HEK293 (cell line): Measurements from ENCODE around the gene AJUBA.

Experiments used
- CTCF ChIA-PET: fragments of 350-600 bp; formaldehyde crosslinking; extraction: SDS; loops from one replicate; lab custom pipeline; 2021; ENCODE audit warnings: antibody characterized with exemption; lab: Yijun Ruan, JAX
- POLR2A ChIA-PET: fragments of 300-600 bp; formaldehyde crosslinking; extraction: SDS; loops from one replicate; lab custom pipeline; 2020; ENCODE audit warnings: antibody characterized with exemption, inconsistent platforms; lab: Yijun Ruan, JAX
- H3K27ac ChIP-seq: fragments of 200-500 bp; sonication (Bioruptor generic); 2 replicates; pipeline ENCODE4 v1.5.1; 2014; ENCODE audit warnings: low read depth, low read length, control low read depth, inconsistent platforms; ENCODE audit errors: extremely low read depth
- H3K36me3 ChIP-seq, 2 experiments: fragments of 200-500 bp in 1 of 2; sonication (Bioruptor generic) in 1 of 2; 1 replicate in 1 of 2; 2 replicates in 1 of 2; pipeline ENCODE4 v1.5.1; 2014 to 2017; ENCODE audit warnings: inconsistent platforms in 2 of 2, low read length in 2 of 2; ENCODE audit not compliant: control insufficient read depth in 2 of 2, insufficient read depth in 1 of 2
- H3K4me1 ChIP-seq: fragments of 200-500 bp; sonication (Bioruptor generic); 2 replicates; pipeline ENCODE4 v1.5.1; 2014; ENCODE audit warnings: mild to moderate bottlenecking, low read length, inconsistent platforms; ENCODE audit not compliant: control insufficient read depth, insufficient read depth
- H3K4me3 ChIP-seq: 2 replicates; pipeline ENCODE4 v1.5.1; 2011; ENCODE audit warnings: low read depth, mild to moderate bottlenecking, control low read depth, low read length, moderate library complexity
- H3K9me3 ChIP-seq: fragments of 200-500 bp; sonication (Bioruptor generic); 2 replicates; pipeline ENCODE4 v1.5.1; 2014; ENCODE audit warnings: low read depth, low read length, inconsistent platforms; ENCODE audit not compliant: control insufficient read depth, insufficient read depth
- BCL11A ChIP-seq: fragments of 450-650 bp; formaldehyde crosslinking; IDR thresholded peaks from 2 replicates; pipeline ENCODE4 v1.5.1; 2016; ENCODE audit warnings: low read depth, missing biosample characterization, missing genetic modification characterization
- EGR2 ChIP-seq: fragments of 450-650 bp; formaldehyde crosslinking; IDR thresholded peaks from 2 replicates; pipeline ENCODE4 v1.5.1; 2016; ENCODE audit warnings: low read depth, missing biosample characterization, missing genetic modification characterization
- HOXA7 ChIP-seq: sonication (generic); formaldehyde crosslinking; IDR thresholded peaks from 2 replicates; pipeline ENCODE4 v1.8.1; 2022; ENCODE audit warnings: missing genetic modification reagents, borderline replicate concordance
- KLF16 ChIP-seq: fragments of 450-650 bp; formaldehyde crosslinking; IDR thresholded peaks from 2 replicates; pipeline ENCODE4 v1.5.1; 2017; ENCODE audit warnings: missing biosample characterization, missing genetic modification characterization
- SALL2 ChIP-seq: fragments of 450-650 bp; formaldehyde crosslinking; IDR thresholded peaks from 2 replicates; pipeline ENCODE4 v1.5.0; 2017; ENCODE audit warnings: missing biosample characterization, mild to moderate bottlenecking, missing genetic modification characterization, borderline replicate concordance
- SP7 ChIP-seq: fragments of 450-650 bp; formaldehyde crosslinking; IDR thresholded peaks from 2 replicates; pipeline ENCODE4 v1.5.1; 2016; ENCODE audit warnings: missing biosample characterization, missing genetic modification characterization
- TCF7L2 ChIP-seq: IDR thresholded peaks from 2 replicates; pipeline ENCODE4 v1.6.1; 2011; ENCODE audit warnings: low read depth, mild to moderate bottlenecking, inconsistent platforms, low read length, moderate library complexity, borderline replicate concordance
- WT1 ChIP-seq: fragments of 450-650 bp; formaldehyde crosslinking; IDR thresholded peaks from 2 replicates; pipeline ENCODE4 v1.5.1; 2016; ENCODE audit warnings: missing biosample characterization, missing genetic modification characterization
- ZBTB1 ChIP-seq: fragments of 450-650 bp; formaldehyde crosslinking; IDR thresholded peaks from 2 replicates; pipeline ENCODE4 v1.5.1; 2016; ENCODE audit warnings: missing biosample characterization, missing genetic modification characterization
- ZIC2 ChIP-seq: fragments of 450-650 bp; formaldehyde crosslinking; IDR thresholded peaks from 2 replicates; pipeline ENCODE4 v1.5.1; 2016; ENCODE audit warnings: missing biosample characterization, missing genetic modification characterization
- ZNF155 ChIP-seq: fragments of 450-650 bp; formaldehyde crosslinking; IDR thresholded peaks from 2 replicates; pipeline ENCODE4 v1.5.1; 2016; ENCODE audit warnings: missing biosample characterization, missing genetic modification characterization
- ZNF169 ChIP-seq: fragments of 450-650 bp; formaldehyde crosslinking; IDR thresholded peaks from 2 replicates; pipeline ENCODE4 v1.5.1; 2016; ENCODE audit warnings: missing biosample characterization, missing genetic modification characterization
- ZNF335 ChIP-seq: fragments of 450-650 bp; formaldehyde crosslinking; conservative IDR thresholded peaks from 2 replicates; pipeline ENCODE4 v1.5.1; 2016; ENCODE audit warnings: missing biosample characterization, missing genetic modification characterization
- ZNF514 ChIP-seq: fragments of 450-650 bp; formaldehyde crosslinking; IDR thresholded peaks from 2 replicates; pipeline ENCODE4 v1.5.1; 2016; ENCODE audit warnings: missing biosample characterization, missing genetic modification characterization
- ZNF521 ChIP-seq: fragments of 450-650 bp; formaldehyde crosslinking; IDR thresholded peaks from 2 replicates; pipeline ENCODE4 v1.5.1; 2017; ENCODE audit warnings: missing biosample characterization, mild to moderate bottlenecking, missing genetic modification characterization
- ZNF629 ChIP-seq: fragments of 450-650 bp; formaldehyde crosslinking; IDR thresholded peaks from 2 replicates; pipeline ENCODE4 v1.5.1; 2017; ENCODE audit warnings: missing biosample characterization, missing genetic modification characterization
- ZNF76 ChIP-seq: fragments of 450-650 bp; formaldehyde crosslinking; IDR thresholded peaks from 2 replicates; pipeline ENCODE4; 2016; ENCODE audit warnings: low read depth, missing biosample characterization, missing genetic modification characterization, borderline replicate concordance
- TF ChIP-seq, protein P1 (sequence below): fragments of 450-650 bp; formaldehyde crosslinking; IDR thresholded peaks from 2 replicates; pipeline ENCODE4 v1.5.1; 2016; ENCODE audit warnings: missing biosample characterization, missing genetic modification characterization
- TF ChIP-seq, protein P2 (sequence below): fragments of 450-650 bp; formaldehyde crosslinking; IDR thresholded peaks from 2 replicates; pipeline ENCODE4 v1.5.1; 2016; ENCODE audit warnings: missing biosample characterization, missing genetic modification characterization
- TF ChIP-seq, protein P3 (sequence below): fragments of 450-650 bp; formaldehyde crosslinking; IDR thresholded peaks from 2 replicates; pipeline ENCODE4 v1.5.1; 2016; ENCODE audit warnings: missing biosample characterization, missing genetic modification characterization
- TF ChIP-seq, protein P4 (sequence below): fragments of 450-650 bp; formaldehyde crosslinking; IDR thresholded peaks from 2 replicates; pipeline ENCODE4 v1.5.1; 2017; ENCODE audit warnings: missing biosample characterization, mild to moderate bottlenecking, missing genetic modification characterization, moderate library complexity
- TF ChIP-seq, protein P5 (sequence below): fragments of 450-650 bp; formaldehyde crosslinking; conservative IDR thresholded peaks from 2 replicates; pipeline ENCODE4 v1.5.1; 2016; ENCODE audit warnings: low read depth, missing biosample characterization, missing genetic modification characterization

The AJUBA gene

DNA sequence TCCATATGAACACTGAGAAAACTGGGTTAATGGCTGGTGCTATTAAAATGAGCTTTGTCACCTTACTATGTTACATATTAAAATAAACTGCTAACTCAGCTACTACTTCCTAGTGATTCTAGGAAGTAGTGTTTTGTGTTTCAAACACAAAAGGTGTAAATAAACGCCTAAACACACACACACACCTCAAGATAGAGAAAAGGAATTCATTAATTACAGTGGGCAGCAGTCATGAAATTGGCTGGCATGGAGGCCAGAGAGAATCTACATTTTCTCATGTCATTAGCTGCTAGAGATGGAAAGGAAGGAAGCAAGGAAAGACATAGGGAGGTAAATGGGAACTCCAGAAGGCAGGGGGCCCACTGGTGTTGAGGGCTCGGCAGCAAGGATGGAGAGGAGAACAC lies 52.4 kb downstream of the AJUBA start (continued):
- TF ChIP-seq ZNF155 (no peak), ZNF629 (tag by site-specific recombination) (no peak), ZNF335 (tag by site-specific recombination) (peak; percentile 40)

DNA sequence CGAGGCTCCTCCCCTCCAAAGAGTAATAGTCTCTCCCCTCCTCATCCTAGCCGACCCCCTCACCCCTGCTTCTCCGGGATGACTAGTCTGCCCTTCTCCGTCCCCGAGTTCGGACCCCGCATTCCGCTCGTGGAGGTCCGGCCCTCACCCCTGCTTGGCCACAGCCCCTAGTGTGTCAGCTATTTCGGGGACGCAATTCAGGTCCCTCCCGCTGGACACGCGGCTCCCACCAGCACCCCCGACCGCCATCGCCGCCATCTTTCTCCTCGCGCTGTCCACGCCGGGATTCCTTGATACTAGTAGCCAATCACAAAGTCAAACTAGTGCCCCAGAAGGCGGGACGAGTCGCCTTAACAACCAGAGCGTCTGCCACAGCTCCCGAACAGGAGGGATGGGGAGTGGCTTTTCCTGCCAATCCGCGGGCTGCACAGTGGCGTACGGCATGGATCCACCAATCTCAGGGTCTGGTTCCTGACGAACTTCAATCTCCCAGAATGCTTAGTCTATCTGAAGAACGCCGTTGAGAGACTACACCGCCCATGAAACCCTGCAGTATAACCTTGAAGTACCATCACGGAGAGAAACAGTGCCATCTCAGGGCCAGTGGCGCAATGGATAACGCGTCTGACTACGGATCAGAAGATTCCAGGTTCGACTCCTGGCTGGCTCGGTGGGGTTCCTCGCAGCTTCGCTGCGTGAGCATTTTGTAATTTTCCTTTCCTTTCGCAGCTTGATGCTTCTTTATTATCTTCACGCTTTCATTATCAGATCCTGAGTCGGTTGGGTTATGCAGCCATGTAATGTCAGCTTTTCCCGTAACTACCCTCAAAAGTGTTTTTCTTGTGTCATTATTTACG lies 53.0 kb downstream of the AJUBA start, which contains the start of gene PRMT5:
Gene PRMT5 (minus strand): TSS at position 273 of the 857 bp plus-strand sequence. CDS start 15 bp downstream, at position 258.
- H3K4me1 ChIP-seq: no peaks in the 10 kb centered on the region
- peak within 1 kb of the TSS; percentile 78 for H3K4me3 ChIP-seq
- ChIA-PET POLR2A (interaction anchor here (0.6 to 3.5 kb wide), 16 partner anchors 10 to 340 kb away, joined by 3 to 41 read pairs (median 4); partner anchors contain the start of genes ACIN1, AJUBA, C14orf119 and DAD1), CTCF (interaction anchor here (0.6 to 3.8 kb wide), 26 partner anchors 10 to 163 kb away, joined by 3 to 33 read pairs (median 6); partner anchors contain the start of genes AJUBA, CDH24, HAUS4 and LRP10)
- H3K9me3 ChIP-seq: no peaks in the 10 kb centered on the region
- H3K27ac ChIP-seq: peak within 1 kb of the TSS; percentile 55; the same call in 1 of the 2 replicates
- peaks cover 17 to 36% of the 10 kb centered on the region in 2 experiments for H3K36me3 ChIP-seq
- TF ChIP-seq HOXA7 (no peak), BCL11A (tag by site-specific recombination) (no peak), TCF7L2 (no peak), SP7 (tag by site-specific recombination) (0 out of 2 replicates have a peak, but pooled peaks have one; percentile 37), EGR2 (no peak), KLF16 (tag by site-specific recombination) (peak; percentile 74; the same call in 1 of the 2 replicates), ZIC2 (peak; percentile 81), ZBTB1 (tag by site-specific recombination) (no peak), WT1 (tag by site-specific recombination) (0 out of 2 replicates have a peak, but pooled peaks have one; percentile 4), ZNF514 (no peak), ZNF521 (tag by site-specific recombination) (no peak), SALL2 (tag by site-specific recombination) (0 out of 2 replicates have a peak, but pooled peaks have one; percentile 34), ZNF169 (tag by site-specific recombination) (no peak), ZNF76 (tag by site-specific recombination) (peak; percentile 92)
- TF ChIP-seq, protein P1, sequence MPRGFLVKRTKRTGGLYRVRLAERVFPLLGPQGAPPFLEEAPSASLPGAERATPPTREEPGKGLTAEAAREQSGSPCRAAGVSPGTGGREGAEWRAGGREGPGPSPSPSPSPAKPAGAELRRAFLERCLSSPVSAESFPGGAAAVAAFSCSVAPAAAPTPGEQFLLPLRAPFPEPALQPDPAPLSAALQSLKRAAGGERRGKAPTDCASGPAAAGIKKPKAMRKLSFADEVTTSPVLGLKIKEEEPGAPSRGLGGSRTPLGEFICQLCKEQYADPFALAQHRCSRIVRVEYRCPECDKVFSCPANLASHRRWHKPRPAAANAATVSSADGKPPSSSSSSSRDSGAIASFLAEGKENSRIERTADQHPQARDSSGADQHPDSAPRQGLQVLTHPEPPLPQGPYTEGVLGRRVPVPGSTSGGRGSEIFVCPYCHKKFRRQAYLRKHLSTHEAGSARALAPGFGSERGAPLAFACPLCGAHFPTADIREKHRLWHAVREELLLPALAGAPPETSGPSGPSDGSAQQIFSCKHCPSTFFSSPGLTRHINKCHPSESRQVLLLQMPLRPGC (tag by site-specific recombination): peak; percentile 51; the same call in 1 of the 2 replicates
- TF ChIP-seq, protein P2, sequence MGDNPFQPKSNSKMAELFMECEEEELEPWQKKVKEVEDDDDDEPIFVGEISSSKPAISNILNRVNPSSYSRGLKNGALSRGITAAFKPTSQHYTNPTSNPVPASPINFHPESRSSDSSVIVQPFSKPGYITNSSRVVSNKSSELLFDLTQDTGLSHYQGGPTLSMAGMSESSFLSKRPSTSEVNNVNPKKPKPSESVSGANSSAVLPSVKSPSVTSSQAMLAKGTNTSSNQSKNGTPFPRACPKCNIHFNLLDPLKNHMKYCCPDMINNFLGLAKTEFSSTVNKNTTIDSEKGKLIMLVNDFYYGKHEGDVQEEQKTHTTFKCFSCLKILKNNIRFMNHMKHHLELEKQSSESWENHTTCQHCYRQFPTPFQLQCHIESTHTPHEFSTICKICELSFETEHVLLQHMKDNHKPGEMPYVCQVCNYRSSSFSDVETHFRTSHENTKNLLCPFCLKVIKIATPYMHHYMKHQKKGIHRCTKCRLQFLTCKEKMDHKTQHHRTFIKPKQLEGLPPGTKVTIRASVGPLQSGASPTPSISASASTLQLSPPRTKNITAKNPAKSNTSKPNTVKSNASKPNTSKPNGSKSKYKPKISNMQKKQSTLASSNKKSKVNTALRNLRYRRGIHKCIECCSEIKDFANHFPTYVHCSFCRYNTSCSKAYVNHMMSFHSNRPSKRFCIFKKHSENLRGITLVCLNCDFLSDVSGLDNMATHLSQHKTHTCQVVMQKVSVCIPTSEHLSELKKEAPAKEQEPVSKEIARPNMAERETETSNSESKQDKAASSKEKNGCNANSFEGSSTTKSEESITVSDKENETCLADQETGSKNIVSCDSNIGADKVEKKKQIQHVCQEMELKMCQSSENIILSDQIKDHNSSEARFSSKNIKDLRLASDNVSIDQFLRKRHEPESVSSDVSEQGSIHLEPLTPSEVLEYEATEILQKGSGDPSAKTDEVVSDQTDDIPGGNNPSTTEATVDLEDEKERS (tag by site-specific recombination): no peak
- TF ChIP-seq, protein P3, sequence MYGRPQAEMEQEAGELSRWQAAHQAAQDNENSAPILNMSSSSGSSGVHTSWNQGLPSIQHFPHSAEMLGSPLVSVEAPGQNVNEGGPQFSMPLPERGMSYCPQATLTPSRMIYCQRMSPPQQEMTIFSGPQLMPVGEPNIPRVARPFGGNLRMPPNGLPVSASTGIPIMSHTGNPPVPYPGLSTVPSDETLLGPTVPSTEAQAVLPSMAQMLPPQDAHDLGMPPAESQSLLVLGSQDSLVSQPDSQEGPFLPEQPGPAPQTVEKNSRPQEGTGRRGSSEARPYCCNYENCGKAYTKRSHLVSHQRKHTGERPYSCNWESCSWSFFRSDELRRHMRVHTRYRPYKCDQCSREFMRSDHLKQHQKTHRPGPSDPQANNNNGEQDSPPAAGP (tag by site-specific recombination): peak; percentile 85
- TF ChIP-seq, protein P4, sequence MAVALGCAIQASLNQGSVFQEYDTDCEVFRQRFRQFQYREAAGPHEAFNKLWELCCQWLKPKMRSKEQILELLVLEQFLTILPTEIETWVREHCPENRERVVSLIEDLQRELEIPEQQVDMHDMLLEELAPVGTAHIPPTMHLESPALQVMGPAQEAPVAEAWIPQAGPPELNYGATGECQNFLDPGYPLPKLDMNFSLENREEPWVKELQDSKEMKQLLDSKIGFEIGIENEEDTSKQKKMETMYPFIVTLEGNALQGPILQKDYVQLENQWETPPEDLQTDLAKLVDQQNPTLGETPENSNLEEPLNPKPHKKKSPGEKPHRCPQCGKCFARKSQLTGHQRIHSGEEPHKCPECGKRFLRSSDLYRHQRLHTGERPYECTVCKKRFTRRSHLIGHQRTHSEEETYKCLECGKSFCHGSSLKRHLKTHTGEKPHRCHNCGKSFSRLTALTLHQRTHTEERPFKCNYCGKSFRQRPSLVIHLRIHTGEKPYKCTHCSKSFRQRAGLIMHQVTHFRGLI (tag by site-specific recombination): peak; percentile 62; the same call in 1 of the 2 replicates
- TF ChIP-seq, protein P5, sequence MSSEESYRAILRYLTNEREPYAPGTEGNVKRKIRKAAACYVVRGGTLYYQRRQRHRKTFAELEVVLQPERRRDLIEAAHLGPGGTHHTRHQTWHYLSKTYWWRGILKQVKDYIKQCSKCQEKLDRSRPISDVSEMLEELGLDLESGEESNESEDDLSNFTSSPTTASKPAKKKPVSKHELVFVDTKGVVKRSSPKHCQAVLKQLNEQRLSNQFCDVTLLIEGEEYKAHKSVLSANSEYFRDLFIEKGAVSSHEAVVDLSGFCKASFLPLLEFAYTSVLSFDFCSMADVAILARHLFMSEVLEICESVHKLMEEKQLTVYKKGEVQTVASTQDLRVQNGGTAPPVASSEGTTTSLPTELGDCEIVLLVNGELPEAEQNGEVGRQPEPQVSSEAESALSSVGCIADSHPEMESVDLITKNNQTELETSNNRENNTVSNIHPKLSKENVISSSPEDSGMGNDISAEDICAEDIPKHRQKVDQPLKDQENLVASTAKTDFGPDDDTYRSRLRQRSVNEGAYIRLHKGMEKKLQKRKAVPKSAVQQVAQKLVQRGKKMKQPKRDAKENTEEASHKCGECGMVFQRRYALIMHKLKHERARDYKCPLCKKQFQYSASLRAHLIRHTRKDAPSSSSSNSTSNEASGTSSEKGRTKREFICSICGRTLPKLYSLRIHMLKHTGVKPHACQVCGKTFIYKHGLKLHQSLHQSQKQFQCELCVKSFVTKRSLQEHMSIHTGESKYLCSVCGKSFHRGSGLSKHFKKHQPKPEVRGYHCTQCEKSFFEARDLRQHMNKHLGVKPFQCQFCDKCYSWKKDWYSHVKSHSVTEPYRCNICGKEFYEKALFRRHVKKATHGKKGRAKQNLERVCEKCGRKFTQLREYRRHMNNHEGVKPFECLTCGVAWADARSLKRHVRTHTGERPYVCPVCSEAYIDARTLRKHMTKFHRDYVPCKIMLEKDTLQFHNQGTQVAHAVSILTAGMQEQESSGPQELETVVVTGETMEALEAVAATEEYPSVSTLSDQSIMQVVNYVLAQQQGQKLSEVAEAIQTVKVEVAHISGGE (tag by site-specific recombination): no peak
